GM23248 (cell line): ENCODE data around the gene WIF1. TPM values are rescaled to one million over a fixed set of nuclear protein-coding genes. Genes with fewer than 3 reads are reported as not detected.

Experiments
- DNase-seq: peaks from one replicate; pipeline ENCODE4 v3.0.0-alpha.2; 2015
- H2AFZ ChIP-seq: fragments of 200-600 bp; sonication (generic); 2 replicates; pipeline ENCODE4 v1.6.1; 2016; ENCODE audit warnings: antibody characterized with exemption
- H3F3A ChIP-seq: fragments of 200-600 bp; sonication (generic); 2 replicates; pipeline ENCODE4 v1.6.1; 2016; ENCODE audit warnings: mild to moderate bottlenecking, antibody characterized with exemption, mixed run types; ENCODE audit not compliant: insufficient read depth
- H3K27ac ChIP-seq: fragments of 200-600 bp; sonication (generic); 2 replicates; pipeline ENCODE4 v1.5.1; 2016; ENCODE audit warnings: mild to moderate bottlenecking
- H3K27me3 ChIP-seq: fragments of 200-600 bp; sonication (generic); replicated peaks from 2 replicates; pipeline ENCODE4 v1.6.1; 2016; ENCODE audit warnings: mild to moderate bottlenecking; ENCODE audit not compliant: insufficient read depth
- H3K36me3 ChIP-seq: fragments of 200-600 bp; sonication (generic); 2 replicates; pipeline ENCODE4 v1.6.1; 2016; ENCODE audit warnings: low read depth, mild to moderate bottlenecking
- H3K4me1 ChIP-seq: fragments of 200-600 bp; sonication (generic); 2 replicates; pipeline ENCODE4 v1.6.1; 2016; ENCODE audit warnings: mild to moderate bottlenecking; ENCODE audit not compliant: insufficient read depth
- H3K4me2 ChIP-seq: fragments of 200-600 bp; sonication (generic); one replicate; pipeline ENCODE4 v1.6.1; 2016; ENCODE audit warnings: mild to moderate bottlenecking; ENCODE audit not compliant: unreplicated experiment
- H3K4me3 ChIP-seq: fragments of 200-600 bp; sonication (generic); 2 replicates; pipeline ENCODE4 v1.5.1; 2016; ENCODE audit warnings: mild to moderate bottlenecking
- H3K79me2 ChIP-seq: fragments of 200-600 bp; sonication (generic); 2 replicates; pipeline ENCODE4 v1.6.1; 2016; ENCODE audit warnings: mild to moderate bottlenecking; ENCODE audit not compliant: insufficient read depth
- H3K9ac ChIP-seq: fragments of 200-600 bp; sonication (generic); 2 replicates; pipeline ENCODE4 v1.6.1; 2016; ENCODE audit warnings: mild to moderate bottlenecking
- H3K9me2 ChIP-seq: fragments of 200-600 bp; sonication (generic); 2 replicates; pipeline ENCODE4 v1.6.1; 2016; ENCODE audit warnings: mixed run types, mild to moderate bottlenecking, moderate library complexity; ENCODE audit not compliant: insufficient read depth
- H3K9me3 ChIP-seq: fragments of 200-600 bp; sonication (generic); one replicate; pipeline ENCODE4 v1.6.1; 2017; ENCODE audit warnings: low read depth
- H4K20me1 ChIP-seq: fragments of 200-600 bp; sonication (generic); 2 replicates; pipeline ENCODE4 v1.6.0; 2016; ENCODE audit not compliant: insufficient read depth
- EZH2 ChIP-seq: fragments of 200-600 bp; sonication (generic); IDR thresholded peaks from 2 replicates; pipeline ENCODE4 v1.6.1; 2018; ENCODE audit warnings: antibody characterized with exemption, mild to moderate bottlenecking; ENCODE audit not compliant: insufficient read depth, poor library complexity, severe bottlenecking
- EZH2phosphoT487 ChIP-seq: fragments of 200-600 bp; sonication (generic); IDR thresholded peaks from 2 replicates; pipeline ENCODE4 v1.6.1; 2018; ENCODE audit warnings: antibody characterized with exemption, moderate library complexity, mild to moderate bottlenecking, low read depth; ENCODE audit not compliant: insufficient read depth
- WGBS, 2 experiments: methylation state at CpG; one replicate each; pipeline ENCODE4 v1.1.6; 2015 to 2017; ENCODE audit warnings: low lambda C conversion rate in 2 of 2, low coverage in 1 of 2; ENCODE audit errors: missing lambda C conversion rate in 2 of 2; 5-methylcytosine and 5-hydroxymethylcytosine counted together
- in situ Hi-C: fragments of 300-500 bp; cut with MboI; formaldehyde crosslinking; loops from 2 replicates; pipeline ENCODE4 v1.15.0; 2020
- polyA plus RNA-seq: library from polyadenylated mRNA; unstranded; fragments of >200 nt; fragmentation: Nextera tagmentation; extraction: Ambion mirVana; gene quantifications from 2 replicates; pipeline ENCODE4 v1.2.1, GENCODE V29; 2016
- total RNA-seq: library from RNA; depleted of rRNA; stranded (reverse); fragments of >200 nt; shearing (Covaris generic); gene quantifications from 2 replicates; pipeline ENCODE4 v1.2.3, GENCODE V29; 2014

WIF1 gene
- total and polyA plus RNA-seq, 2 experiments from 2014 or later = not detected

GRCh38 chr12:65045269-65045668 is 75.8 kb downstream of the WIF1 start:
- no peak overlapping the region for H3K9ac ChIP-seq
- no peaks in the 10 kb centered on the region for H3K36me3 ChIP-seq
- TF ChIP-seq EZH2phosphoT487 (no peak), EZH2 (no peak)
- H3K9me2 ChIP-seq = no peaks in the 10 kb centered on the region
- no peaks in the 10 kb centered on the region for H3K9me3 ChIP-seq
- 57 to 76% methylated on average over 4 of the region's 4 CpGs for WGBS, 2 experiments
- no peak overlapping the region for H3K4me3 ChIP-seq
- no peaks in the 10 kb centered on the region for H4K20me1 ChIP-seq
- H3K27me3 ChIP-seq = peaks cover 10% of the 10 kb centered on the region; the same call in 1 of the 2 replicates
- no peak for DNase-seq
- no peaks in the 10 kb centered on the region for H3K79me2 ChIP-seq
- H3K27ac ChIP-seq = no peak overlapping the region
- H3K4me2 ChIP-seq = no peak overlapping the region
- no peaks in the 10 kb centered on the region for H3F3A ChIP-seq
- no peak overlapping the region for H2AFZ ChIP-seq
- H3K4me1 ChIP-seq = no peaks in the 10 kb centered on the region
- in situ Hi-C loops = no loop called here

GRCh38 chr12:65039301-65039700 is 81.8 kb downstream of the WIF1 start:
- no peaks in the 10 kb centered on the region; the same call in 1 of the 2 replicates for H3K27me3 ChIP-seq
- H2AFZ ChIP-seq = no peak overlapping the region
- no peaks in the 10 kb centered on the region for H4K20me1 ChIP-seq
- H3K4me3 ChIP-seq = no peak overlapping the region
- in situ Hi-C loops = no loop called here
- no peaks in the 10 kb centered on the region for H3K4me1 ChIP-seq
- TF ChIP-seq EZH2phosphoT487 = no peak
- TF ChIP-seq EZH2 = no peak
- H3F3A ChIP-seq = no peaks in the 10 kb centered on the region
- H3K79me2 ChIP-seq = no peaks in the 10 kb centered on the region
- no peak overlapping the region for H3K27ac ChIP-seq
- H3K9ac ChIP-seq = no peak overlapping the region
- WGBS, 2 experiments = 24 to 40% methylated on average over 2 of the region's 2 CpGs
- H3K9me2 ChIP-seq = no peaks in the 10 kb centered on the region
- no peaks in the 10 kb centered on the region for H3K36me3 ChIP-seq
- DNase-seq = no peak
- no peak overlapping the region for H3K4me2 ChIP-seq
- H3K9me3 ChIP-seq = no peaks in the 10 kb centered on the region

GRCh38 chr12:65025136-65025535 is 96.0 kb downstream of the WIF1 start:
- Histone ChIP-seq H3K9me2 (no peaks in the 10 kb centered on the region), H3K79me2 (no peaks in the 10 kb centered on the region), H3K36me3 (no peaks in the 10 kb centered on the region), H3K27ac (no peak overlapping the region), H3K9ac (no peak overlapping the region), H3K27me3 (no peaks in the 10 kb centered on the region; the same call in none of the 2 replicates), H2AFZ (no peak overlapping the region), H3F3A (no peaks in the 10 kb centered on the region), H3K4me3 (no peak overlapping the region), H3K4me2 (no peak overlapping the region), H4K20me1 (no peaks in the 10 kb centered on the region), H3K4me1 (no peaks in the 10 kb centered on the region), H3K9me3 (no peaks in the 10 kb centered on the region)
- no peak for TF ChIP-seq EZH2
- TF ChIP-seq EZH2phosphoT487 = no peak
- 27 to 35% methylated on average over 2 of the region's 2 CpGs for WGBS, 2 experiments
- no peak for DNase-seq
- in situ Hi-C loops = no loop called here

GRCh38 chr12:65023485-65023884 is 97.6 kb downstream of the WIF1 start:
- no peak overlapping the region for H3K4me3 ChIP-seq
- H3K27ac ChIP-seq = no peak overlapping the region
- no peaks in the 10 kb centered on the region for H3K36me3 ChIP-seq
- no peak overlapping the region for H3K9ac ChIP-seq
- DNase-seq = no peak
- H3K4me2 ChIP-seq = no peak overlapping the region
- H3F3A ChIP-seq = no peaks in the 10 kb centered on the region
- H3K9me3 ChIP-seq = no peaks in the 10 kb centered on the region
- in situ Hi-C loops = no loop called here
- WGBS, 2 experiments = 65 to 74% methylated on average over 2 of the region's 2 CpGs
- H3K9me2 ChIP-seq = no peaks in the 10 kb centered on the region
- no peaks in the 10 kb centered on the region; the same call in none of the 2 replicates for H3K27me3 ChIP-seq
- no peak for TF ChIP-seq EZH2
- TF ChIP-seq EZH2phosphoT487 = no peak
- no peaks in the 10 kb centered on the region for H3K4me1 ChIP-seq
- H4K20me1 ChIP-seq = no peaks in the 10 kb centered on the region
- H2AFZ ChIP-seq = no peak overlapping the region
- H3K79me2 ChIP-seq = no peaks in the 10 kb centered on the region

- no peak overlapping the region for H3K9ac ChIP-seq
- no peak overlapping the region for H3K4me3 ChIP-seq
- in situ Hi-C loops = no loop called here
- no peaks in the 10 kb centered on the region for H3K9me3 ChIP-seq
- H3K36me3 ChIP-seq = no peaks in the 10 kb centered on the region
- no peak for DNase-seq
- H4K20me1 ChIP-seq = no peaks in the 10 kb centered on the region
- no peak overlapping the region for H3K27ac ChIP-seq
- no peak overlapping the region for H2AFZ ChIP-seq
- H3K4me2 ChIP-seq = no peak overlapping the region
- H3K27me3 ChIP-seq = no peaks in the 10 kb centered on the region; the same call in none of the 2 replicates
- H3K4me1 ChIP-seq = no peaks in the 10 kb centered on the region
- WGBS, 2 experiments = 9 to 15% methylated on average over 1 of the region's 1 CpG
- H3F3A ChIP-seq = no peaks in the 10 kb centered on the region
- no peaks in the 10 kb centered on the region for H3K9me2 ChIP-seq
- TF ChIP-seq EZH2phosphoT487 = no peak
- no peak for TF ChIP-seq EZH2
- H3K79me2 ChIP-seq = no peaks in the 10 kb centered on the region
These were observed 98.1 kb downstream of the WIF1 start for GRCh38 chr12:65022960-65023359.
